Hypothalamus (tissue), 51 donors: ENCODE measurements around the gene DTL.
"Not testable (repeated sequence)": the region's sequence is repeated elsewhere in the genome, so short reads cannot be mapped to it uniquely, and the experiment has no call there.

Source experiments
- DNase-seq, 51 donors: peaks; one replicate each; lab custom pipeline; 2025; lab: John Stamatoyannopoulos, UW

Gene DTL

GRCh38 chr1:212035123-212035834 is at the start of gene DTL, which contains the start of gene INTS7:
Gene DTL, plus strand, starts transcription at chr1:212035748. Its CDS starts 143 bp downstream, at chr1:212035891.
Gene INTS7, minus strand, starts transcription at chr1:212035557. Its CDS starts 120 bp downstream, at chr1:212035437.
- DNase-seq: peak; percentile 89 to 100 (median 97)

- DNase-seq: no peak
Observed at GRCh38 chr1:211986628-211987254, 48.8 kb upstream of the DTL start.

GRCh38 chr1:211991695-211992094 is 43.9 kb upstream of the DTL start:
- no peak for DNase-seq

- DNase-seq: not testable (repeated sequence)
Observed at GRCh38 chr1:211997426-211997825, 38.1 kb upstream of the DTL start.

GRCh38 chr1:212002536-212002935 is 33.0 kb upstream of the DTL start:
- no peak for DNase-seq

- DNase-seq: no peak
Observed at GRCh38 chr1:212004895-212005608, 30.5 kb upstream of the DTL start.

- DNase-seq: no peak
Observed at GRCh38 chr1:212007178-212007577, 28.4 kb upstream of the DTL start.

GRCh38 chr1:212007886-212008285 is 27.7 kb upstream of the DTL start:
- DNase-seq: no peak

GRCh38 chr1:212009561-212009960 is 26.0 kb upstream of the DTL start:
- DNase-seq: no peak

- DNase-seq: no peak
Observed at GRCh38 chr1:212010004-212010403, 25.5 kb upstream of the DTL start.

- peak in 31 of 51 donors; percentile 0 to 66 (median 10) for DNase-seq
Observed at GRCh38 chr1:212012034-212012740, 23.4 kb upstream of the DTL start.

- no peak for DNase-seq
Observed at GRCh38 chr1:212013672-212014071, 21.9 kb upstream of the DTL start.

- DNase-seq: no peak
Observed at GRCh38 chr1:212020975-212021374, 14.6 kb upstream of the DTL start.

GRCh38 chr1:212021563-212021962 is 14.0 kb upstream of the DTL start:
- DNase-seq: no peak

- not testable (repeated sequence) for DNase-seq
Observed at GRCh38 chr1:212022908-212023307, 12.6 kb upstream of the DTL start.

GRCh38 chr1:212024469-212025149 is 10.9 kb upstream of the DTL start:
- no peak for DNase-seq

GRCh38 chr1:212027727-212028126 is 7.8 kb upstream of the DTL start:
- not testable (repeated sequence) for DNase-seq

- DNase-seq: no peak
Observed at GRCh38 chr1:212030936-212031528, 4.5 kb upstream of the DTL start.

GRCh38 chr1:212034516-212035122 is 929 bp upstream of the DTL start:
- peak in 6 of 51 donors; percentile 22 to 56 (median 30) for DNase-seq
